CD4-positive, CD25-positive, alpha-beta regulatory T cell (primary cell): ENCODE measurements around the gene BAIAP2L2. TPM values are rescaled to one million over a fixed set of nuclear protein-coding genes. Genes with fewer than 3 reads are reported as not detected.

ENCODE experiments used
- ATAC-seq, 2 donors: fragments of 150-1000 bp; cut with Tn5 transposase; one replicate each; pipeline ENCODE4 v1.10.0; 2021; ENCODE audit warnings: low read depth in 2 of 2, moderate number of reproducible peaks in 2 of 2, moderate library complexity in 1 of 2
- DNase-seq, 3 donors: peaks; one replicate each; pipeline versions ENCODE4 v3.0.0 to v3.0.0-alpha.2; 2012 to 2022; ENCODE audit warnings: mixed read lengths in 1 of 3
- H3K27ac ChIP-seq: one replicate; pipeline ENCODE4 v1.7.0; 2013; ENCODE audit warnings: mild to moderate bottlenecking, low read length; ENCODE audit not compliant: insufficient read depth, poor library complexity, severe bottlenecking
- H3K27me3 ChIP-seq: one replicate; pipeline ENCODE4 v1.7.0; 2013; ENCODE audit warnings: low read length; ENCODE audit not compliant: control insufficient read depth, insufficient read depth
- H3K36me3 ChIP-seq: one replicate; pipeline ENCODE4 v1.7.0; 2013; ENCODE audit warnings: mild to moderate bottlenecking, low read length, moderate library complexity; ENCODE audit not compliant: control insufficient read depth, insufficient read depth
- H3K4me1 ChIP-seq: 2 replicates; pipeline ENCODE4 v1.7.0; 2013; ENCODE audit warnings: mild to moderate bottlenecking, low read length; ENCODE audit not compliant: insufficient read depth, control insufficient read depth, poor library complexity, severe bottlenecking
- H3K4me3 ChIP-seq: one replicate; pipeline ENCODE4 v1.7.0; 2013; ENCODE audit warnings: low read depth, mild to moderate bottlenecking, low read length, moderate library complexity
- H3K9me3 ChIP-seq, 2 experiments: 1 replicate in 1 of 2; 2 replicates in 1 of 2; pipeline ENCODE4 v1.7.0; 2013; ENCODE audit warnings: low read length in 2 of 2, mild to moderate bottlenecking in 1 of 2, moderate library complexity in 1 of 2; ENCODE audit not compliant: control insufficient read depth in 2 of 2
- H3K27ac Mint-ChIP-seq, 3 donors: one replicate each; pipeline ENCODE4 v1.8.0; 2020 to 2022; ENCODE audit warnings: mild to moderate bottlenecking in 3 of 3, mixed read lengths in 3 of 3, moderate library complexity in 2 of 3
- H3K27me3 Mint-ChIP-seq: one replicate; pipeline ENCODE4 v1.8.0; 2022; ENCODE audit warnings: mild to moderate bottlenecking, mixed read lengths
- H3K36me3 Mint-ChIP-seq: one replicate; pipeline ENCODE4 v1.8.0; 2020; ENCODE audit warnings: mixed read lengths
- H3K4me1 Mint-ChIP-seq, 4 donors: one replicate each; pipeline ENCODE4 v1.8.0; 2020 to 2022; ENCODE audit warnings: mixed read lengths in 4 of 4, mild to moderate bottlenecking in 1 of 4
- H3K4me3 Mint-ChIP-seq, 4 donors: one replicate each; pipeline ENCODE4 v1.8.0; 2020 to 2022; ENCODE audit warnings: mild to moderate bottlenecking in 4 of 4, mixed read lengths in 4 of 4, moderate library complexity in 3 of 4
- H3K9me3 Mint-ChIP-seq, 7 donors: one replicate each; pipeline ENCODE4 v1.8.0; 2020 to 2022; ENCODE audit warnings: mixed read lengths in 7 of 7, mild to moderate bottlenecking in 3 of 7, moderate library complexity in 2 of 7
- polyA plus RNA-seq, 4 donors: library from polyadenylated mRNA; unstranded; fragments of 300-500 nt; fragmentation: Illumina TruSeq; gene quantifications; one replicate each; pipeline ENCODE4 v1.2.3, GENCODE V29; 2021
- total RNA-seq: library from RNA; stranded (reverse); gene quantifications from one replicate; pipeline ENCODE4 v1.2.3, GENCODE V29; 2022

Gene BAIAP2L2
- total and polyA plus RNA-seq, 5 donors from 2014 or later = 1.2 TPM; not detected in 4

GRCh38 chr22:38075961-38076360, 34.5 kb downstream of the BAIAP2L2 start:
- H3K27me3 Mint-ChIP-seq = peaks cover 10% of the 10 kb centered on the region
- DNase-seq (no peak), ATAC-seq (no peak)
- H3K36me3 Mint-ChIP-seq = peaks cover 10% of the 10 kb centered on the region
- H3K4me3 Mint-ChIP-seq = no peak overlapping the region
- Histone ChIP-seq H3K27me3 (no peaks in the 10 kb centered on the region), H3K36me3 (peaks cover 10% of the 10 kb centered on the region), H3K9me3 (no peaks in the 10 kb centered on the region), H3K27ac (no peak overlapping the region), H3K4me3 (no peak overlapping the region), H3K4me1 (no peaks in the 10 kb centered on the region)
- H3K4me1 Mint-ChIP-seq = peaks cover 0 to 5% (median 0%) of the 10 kb centered on the region in 4 donors
- no peaks in the 10 kb centered on the region for H3K9me3 Mint-ChIP-seq
- no peak overlapping the region for H3K27ac Mint-ChIP-seq

- peaks cover 10% of the 10 kb centered on the region for H3K27me3 Mint-ChIP-seq
- no peak overlapping the region for H3K27ac ChIP-seq
- DNase-seq (no peak), ATAC-seq (no peak)
- H3K27me3 ChIP-seq = no peaks in the 10 kb centered on the region
- H3K4me3 Mint-ChIP-seq = no peak overlapping the region
- H3K9me3 Mint-ChIP-seq = no peaks in the 10 kb centered on the region
- peaks cover 11% of the 10 kb centered on the region for H3K36me3 ChIP-seq
- H3K4me3 ChIP-seq = no peak overlapping the region
- H3K36me3 Mint-ChIP-seq = peaks cover 12% of the 10 kb centered on the region
- no peaks in the 10 kb centered on the region for H3K9me3 ChIP-seq
- no peak overlapping the region for H3K27ac Mint-ChIP-seq
- peaks cover 0 to 5% (median 0%) of the 10 kb centered on the region in 4 donors for H3K4me1 Mint-ChIP-seq
- no peaks in the 10 kb centered on the region for H3K4me1 ChIP-seq
Measured at GRCh38 chr22:38075105-38075825, 35.2 kb downstream of the BAIAP2L2 start.

- H3K9me3 ChIP-seq = no peaks in the 10 kb centered on the region
- no peak overlapping the region for H3K27ac Mint-ChIP-seq
Measured at GRCh38 chr22:38074181-38075104, 36.0 kb downstream of the BAIAP2L2 start.

GRCh38 chr22:38073150-38074130, 37.0 kb downstream of the BAIAP2L2 start:
- no peak overlapping the region for H3K27ac ChIP-seq
- peaks cover 20% of the 10 kb centered on the region for H3K36me3 ChIP-seq
- Mint-ChIP-seq H3K27me3 (no peaks in the 10 kb centered on the region), H3K4me1 (peaks cover 0 to 2% (median 0%) of the 10 kb centered on the region in 4 donors), H3K4me3 (no peak overlapping the region), H3K36me3 (peaks cover 18% of the 10 kb centered on the region), H3K27ac (no peak overlapping the region), H3K9me3 (peaks cover 0 to 2% (median 0%) of the 10 kb centered on the region in 7 donors)
- DNase-seq = no peak
- H3K4me3 ChIP-seq = no peak overlapping the region
- no peaks in the 10 kb centered on the region for H3K27me3 ChIP-seq
- ATAC-seq = no peak
- H3K4me1 ChIP-seq = no peaks in the 10 kb centered on the region
- H3K9me3 ChIP-seq = no peaks in the 10 kb centered on the region

More at GRCh38 chr22:38074181-38075104, 36.0 kb downstream of the BAIAP2L2 start:
- no peak for ATAC-seq
- no peak overlapping the region for H3K27ac ChIP-seq
- no peaks in the 10 kb centered on the region for H3K4me1 ChIP-seq
- no peaks in the 10 kb centered on the region for H3K27me3 ChIP-seq
- peaks cover 0 to 2% (median 0%) of the 10 kb centered on the region in 7 donors for H3K9me3 Mint-ChIP-seq
- peaks cover 18% of the 10 kb centered on the region for H3K36me3 Mint-ChIP-seq
- no peak for DNase-seq
- H3K4me3 ChIP-seq = no peak overlapping the region
- H3K27me3 Mint-ChIP-seq = peaks cover 3% of the 10 kb centered on the region
- peaks cover 20% of the 10 kb centered on the region for H3K36me3 ChIP-seq
- H3K4me1 Mint-ChIP-seq = peaks cover 0 to 2% (median 0%) of the 10 kb centered on the region in 4 donors
- no peak overlapping the region for H3K4me3 Mint-ChIP-seq

- no peaks in the 10 kb centered on the region for H3K9me3 ChIP-seq
- ATAC-seq (no peak), DNase-seq (no peak)
- Mint-ChIP-seq H3K36me3 (peaks cover 25% of the 10 kb centered on the region), H3K27me3 (no peaks in the 10 kb centered on the region), H3K9me3 (peaks cover 0 to 2% (median 0%) of the 10 kb centered on the region in 7 donors), H3K4me1 (peaks cover 0 to 2% (median 0%) of the 10 kb centered on the region in 4 donors), H3K4me3 (no peak overlapping the region), H3K27ac (no peak overlapping the region)
- peaks cover 24% of the 10 kb centered on the region for H3K36me3 ChIP-seq
- H3K4me3 ChIP-seq = no peak overlapping the region
- no peak overlapping the region for H3K27ac ChIP-seq
- H3K27me3 ChIP-seq = no peaks in the 10 kb centered on the region
- H3K4me1 ChIP-seq = no peaks in the 10 kb centered on the region
Measured at GRCh38 chr22:38072322-38073149, 37.9 kb downstream of the BAIAP2L2 start.

GRCh38 chr22:38071421-38072321, 38.8 kb downstream of the BAIAP2L2 start:
- Histone ChIP-seq H3K27me3 (no peaks in the 10 kb centered on the region), H3K4me1 (no peaks in the 10 kb centered on the region), H3K4me3 (no peak overlapping the region), H3K36me3 (peaks cover 27% of the 10 kb centered on the region), H3K9me3 (no peaks in the 10 kb centered on the region), H3K27ac (no peak overlapping the region)
- H3K36me3 Mint-ChIP-seq = peaks cover 27% of the 10 kb centered on the region
- H3K27me3 Mint-ChIP-seq = no peaks in the 10 kb centered on the region
- H3K4me3 Mint-ChIP-seq = no peak overlapping the region
- DNase-seq (no peak), ATAC-seq (no peak)
- H3K4me1 Mint-ChIP-seq = peaks cover 0 to 2% (median 0%) of the 10 kb centered on the region in 4 donors
- no peak overlapping the region for H3K27ac Mint-ChIP-seq
- peaks cover 0 to 2% (median 0%) of the 10 kb centered on the region in 7 donors for H3K9me3 Mint-ChIP-seq
